ENCODE results near the gene UNC13B.
A peak's percentile ranks its signal among the peaks of the same experiment; 100 is the strongest.
"Not testable (repeated sequence)": the region's sequence is repeated elsewhere in the genome, so short reads cannot be mapped to it uniquely, and the experiment has no call there.

Gene UNC13B

DNA sequence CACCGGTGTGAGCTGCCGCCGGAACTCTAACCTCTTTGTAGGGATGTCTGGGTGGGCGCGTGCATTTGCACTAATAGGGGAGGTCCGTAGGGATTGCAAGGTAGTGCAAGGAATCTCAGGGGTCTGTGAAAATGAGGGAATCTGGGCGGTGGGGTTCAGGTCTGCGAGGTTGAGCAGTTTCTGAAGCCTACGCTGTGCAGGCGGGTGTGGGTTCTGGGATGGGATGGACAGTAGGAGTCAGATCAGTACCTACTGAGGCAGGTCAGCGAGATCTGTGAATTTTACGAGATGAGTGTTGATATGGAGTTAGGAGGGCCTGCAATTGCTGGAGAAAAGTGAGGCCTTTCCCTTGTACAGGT lies 45.3 kb upstream of the UNC13B start:
- TF ChIP-seq, protein P1, sequence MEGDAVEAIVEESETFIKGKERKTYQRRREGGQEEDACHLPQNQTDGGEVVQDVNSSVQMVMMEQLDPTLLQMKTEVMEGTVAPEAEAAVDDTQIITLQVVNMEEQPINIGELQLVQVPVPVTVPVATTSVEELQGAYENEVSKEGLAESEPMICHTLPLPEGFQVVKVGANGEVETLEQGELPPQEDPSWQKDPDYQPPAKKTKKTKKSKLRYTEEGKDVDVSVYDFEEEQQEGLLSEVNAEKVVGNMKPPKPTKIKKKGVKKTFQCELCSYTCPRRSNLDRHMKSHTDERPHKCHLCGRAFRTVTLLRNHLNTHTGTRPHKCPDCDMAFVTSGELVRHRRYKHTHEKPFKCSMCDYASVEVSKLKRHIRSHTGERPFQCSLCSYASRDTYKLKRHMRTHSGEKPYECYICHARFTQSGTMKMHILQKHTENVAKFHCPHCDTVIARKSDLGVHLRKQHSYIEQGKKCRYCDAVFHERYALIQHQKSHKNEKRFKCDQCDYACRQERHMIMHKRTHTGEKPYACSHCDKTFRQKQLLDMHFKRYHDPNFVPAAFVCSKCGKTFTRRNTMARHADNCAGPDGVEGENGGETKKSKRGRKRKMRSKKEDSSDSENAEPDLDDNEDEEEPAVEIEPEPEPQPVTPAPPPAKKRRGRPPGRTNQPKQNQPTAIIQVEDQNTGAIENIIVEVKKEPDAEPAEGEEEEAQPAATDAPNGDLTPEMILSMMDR (IDR thresholded peaks at IDR 0.05; ENCODE audit: low read length, missing control alignments) = no peak
- no peak for DNase-seq (ENCODE audit: low read depth)
- H3K4me3 ChIP-seq (replicated peaks; ENCODE audit: low read depth, low read length) = peak overlapping the region; percentile 92

DNA sequence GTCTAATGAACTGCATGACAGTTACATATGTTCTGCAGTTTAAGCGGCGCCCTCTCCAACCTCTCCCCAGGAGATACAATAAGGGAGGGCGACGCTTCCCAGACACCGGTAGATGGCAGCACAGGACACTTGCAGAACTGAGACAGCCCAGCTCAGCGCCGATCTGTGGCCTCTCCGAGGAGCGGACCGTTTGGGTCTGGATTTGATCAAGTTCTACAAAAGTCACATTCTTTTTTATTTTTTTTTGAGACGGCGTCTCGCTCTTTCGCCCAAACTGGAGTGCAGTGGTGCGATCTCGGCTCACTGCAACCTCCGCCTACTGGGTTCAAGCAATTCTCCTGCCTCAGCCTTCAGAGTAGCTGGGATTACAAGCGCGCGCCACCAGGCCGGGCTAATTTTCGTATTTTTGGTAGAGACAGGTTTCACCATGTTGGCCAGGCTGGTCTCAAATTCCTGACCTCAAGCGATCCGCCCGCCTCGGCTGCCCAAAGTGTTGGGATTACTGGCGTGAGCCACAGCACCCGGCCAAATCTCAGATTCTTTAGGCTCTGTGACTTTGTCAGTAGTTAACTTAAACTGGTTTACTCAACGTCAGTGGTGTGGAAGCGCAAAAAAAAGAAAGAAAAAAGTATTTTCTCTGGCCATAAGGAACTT lies 44.8 kb upstream of the UNC13B start:
- TF ChIP-seq, protein P1 (IDR thresholded peaks at IDR 0.05; ENCODE audit: low read length, missing control alignments) = peak; percentile 94
- peak; percentile 96 for DNase-seq (ENCODE audit: low read depth)
- H3K4me3 ChIP-seq (replicated peaks; ENCODE audit: low read depth, low read length) = peak overlapping the region; percentile 92

DNA sequence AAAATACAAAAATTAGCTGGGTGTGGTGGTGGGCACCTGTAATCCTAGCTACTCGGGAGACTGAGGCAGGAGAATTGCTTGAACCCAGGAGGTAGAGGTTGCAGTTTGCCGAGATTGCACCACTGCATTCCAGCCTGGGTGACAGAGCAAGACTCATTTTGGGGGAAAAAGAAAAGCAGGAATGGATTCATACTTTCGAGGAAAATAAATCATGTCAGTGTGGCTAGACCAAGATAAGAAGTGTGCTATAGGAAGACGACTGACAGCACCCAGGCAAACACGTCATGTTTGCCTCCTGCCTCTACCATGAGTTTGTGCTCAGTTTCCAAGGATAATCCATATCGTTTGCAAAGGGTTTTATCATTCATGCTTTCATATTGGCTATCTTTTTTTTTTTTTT lies 26.9 kb upstream of the UNC13B start:
- no peak for DNase-seq (ENCODE audit: low read depth)
- H3K4me3 ChIP-seq (replicated peaks; ENCODE audit: low read depth, low read length) = no peak overlapping the region
- TF ChIP-seq, protein P1 (IDR thresholded peaks at IDR 0.05; ENCODE audit: low read length, missing control alignments) = no peak

DNA sequence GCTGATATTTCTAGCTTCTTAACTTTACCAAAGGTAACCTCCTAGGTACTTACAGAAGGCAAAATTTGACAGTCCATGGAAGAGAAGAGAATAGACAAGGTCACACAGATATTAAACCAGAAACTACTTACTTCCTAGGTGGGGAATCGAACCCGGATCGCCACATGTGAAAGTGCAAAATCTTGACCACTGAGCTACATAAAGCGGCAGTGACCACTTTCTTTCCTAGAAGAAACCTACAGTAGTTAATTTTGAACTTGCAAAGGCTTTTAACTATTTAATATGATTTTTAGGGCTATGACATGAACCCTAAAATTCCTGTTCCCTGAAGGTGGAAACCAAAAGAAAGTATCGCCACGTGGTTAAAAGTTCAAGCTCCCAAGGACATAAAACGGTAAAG lies 25.8 kb upstream of the UNC13B start:
- no peak for DNase-seq (ENCODE audit: low read depth)
- TF ChIP-seq, protein P1 (IDR thresholded peaks at IDR 0.05; ENCODE audit: low read length, missing control alignments) = no peak
- no peak overlapping the region for H3K4me3 ChIP-seq (replicated peaks; ENCODE audit: low read depth, low read length)

DNA sequence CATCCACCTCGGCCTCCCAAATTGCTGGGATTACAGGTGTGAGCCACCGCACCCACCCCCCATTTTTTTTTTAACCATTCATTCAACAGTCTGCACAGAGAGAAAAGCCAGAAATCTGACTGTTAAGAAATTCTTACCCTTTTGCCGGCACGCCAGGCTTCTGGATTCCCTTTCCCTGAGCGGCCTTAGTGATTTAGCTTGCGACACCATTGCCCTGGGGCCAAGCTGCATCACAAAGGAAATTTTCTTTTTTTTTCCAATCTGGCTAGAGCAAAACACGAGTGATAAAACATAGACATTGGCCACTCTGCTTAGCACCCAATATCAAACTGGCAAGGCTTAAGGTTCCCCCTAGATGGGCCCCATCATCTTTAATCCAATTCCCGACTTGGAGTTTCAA lies 24.9 kb upstream of the UNC13B start:
- TF ChIP-seq, protein P1 (IDR thresholded peaks at IDR 0.05; ENCODE audit: low read length, missing control alignments) = no peak
- H3K4me3 ChIP-seq (replicated peaks; ENCODE audit: low read depth, low read length) = no peak overlapping the region
- DNase-seq (ENCODE audit: low read depth) = peak; percentile 4

DNA sequence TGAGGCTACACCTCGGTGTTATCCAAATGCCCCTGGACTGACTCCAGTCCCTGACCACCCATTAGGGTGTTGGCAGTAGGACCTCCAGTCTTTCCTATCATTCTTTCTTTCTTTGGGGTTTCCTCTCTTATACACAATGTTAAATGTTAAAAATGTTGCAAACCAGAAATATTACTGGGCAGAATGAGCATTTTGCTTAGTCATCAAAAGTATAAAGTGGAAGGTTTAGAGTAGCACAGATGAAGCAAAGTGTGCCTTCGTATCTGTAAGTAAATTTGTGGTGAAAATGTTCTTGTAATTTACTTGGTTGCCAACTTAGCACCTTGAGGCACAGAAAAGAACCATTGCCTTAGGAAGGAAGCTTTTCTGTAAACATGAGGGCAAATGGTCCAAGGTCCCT lies 21.7 kb upstream of the UNC13B start:
- DNase-seq (ENCODE audit: low read depth) = no peak
- TF ChIP-seq, protein P1 (IDR thresholded peaks at IDR 0.05; ENCODE audit: low read length, missing control alignments) = no peak
- no peak overlapping the region for H3K4me3 ChIP-seq (replicated peaks; ENCODE audit: low read depth, low read length)

DNA sequence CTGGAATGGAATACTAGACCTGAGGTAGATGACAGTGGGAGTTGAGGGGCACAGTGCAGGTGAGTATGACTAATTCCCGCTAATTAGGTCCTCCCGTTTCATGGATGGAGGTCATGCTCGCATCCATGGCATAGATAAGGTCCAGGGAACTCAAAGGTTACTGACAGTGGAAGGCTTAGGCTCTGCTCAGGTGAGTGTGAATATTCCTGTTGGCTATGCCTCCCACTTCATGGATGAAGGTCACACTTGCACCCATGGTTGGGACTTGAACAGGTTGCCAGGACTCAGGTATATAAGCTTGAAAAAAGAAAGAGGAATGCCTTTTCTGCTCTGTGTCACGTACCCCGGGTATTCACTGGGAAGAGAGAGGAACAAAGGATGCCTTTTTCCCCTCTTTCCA lies 19.8 kb upstream of the UNC13B start:
- H3K4me3 ChIP-seq (replicated peaks; ENCODE audit: low read depth, low read length) = no peak overlapping the region
- TF ChIP-seq, protein P1 (IDR thresholded peaks at IDR 0.05; ENCODE audit: low read length, missing control alignments) = no peak
- no peak for DNase-seq (ENCODE audit: low read depth)

DNA sequence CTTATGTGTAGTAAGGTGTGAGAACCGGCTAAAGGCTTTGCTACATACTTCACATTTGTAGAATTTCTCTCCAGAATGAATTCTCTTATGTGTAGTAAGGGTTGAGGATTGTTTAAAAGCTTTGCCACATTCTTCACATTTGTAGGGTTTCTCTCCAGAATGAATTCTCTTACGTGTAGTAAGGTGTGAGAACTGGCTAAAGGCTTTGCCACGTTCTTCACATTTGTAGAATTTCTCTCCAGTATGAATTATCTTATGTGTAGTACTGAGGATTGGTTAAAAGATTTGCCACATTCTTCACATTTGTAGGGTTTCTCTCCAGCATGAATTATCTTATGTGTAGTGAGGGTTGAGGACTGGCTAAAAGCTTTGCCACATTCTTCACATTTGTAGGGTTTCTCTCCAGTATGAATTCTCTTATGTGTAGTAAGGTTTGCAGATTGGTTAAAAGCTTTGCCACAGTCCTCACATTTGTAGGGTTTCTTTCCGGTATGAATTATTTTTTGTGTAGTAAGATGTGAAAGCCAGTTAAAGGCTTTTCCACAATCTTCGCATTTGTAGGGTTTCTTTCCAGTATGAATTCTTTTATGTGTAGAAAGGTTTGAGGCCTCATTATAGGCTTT lies 13.8 kb upstream of the UNC13B start:
- H3K4me3 ChIP-seq (replicated peaks; ENCODE audit: low read depth, low read length) = not testable (repeated sequence)

More for the DNA sequence above, 13.8 kb upstream of the UNC13B start:
- DNase-seq (ENCODE audit: low read depth) = not testable (repeated sequence)
